GM18499 (cell line): ENCODE results near the gene VPS41.
"Not testable (repeated sequence)": the region's sequence is repeated elsewhere in the genome, so short reads cannot be mapped to it uniquely, and the experiment has no call there.

Experiments used
- ATAC-seq: cut with Tn5 transposase; IDR thresholded peaks from one replicate; pipeline ENCODE4 v1.9.1; 2021; ENCODE audit warnings: moderate number of reproducible peaks; ENCODE audit not compliant: insufficient read depth, unreplicated experiment

Gene VPS41

GRCh38 chr7:38908759-38909335 is at the start of gene VPS41:
TSS of gene VPS41 (minus strand) at chr7:38909191. CDS start at chr7:38909174, 17 bp downstream.
- ATAC-seq = peak; percentile 93

- ATAC-seq = no peak
Observed at GRCh38 chr7:38955892-38956291, 46.9 kb upstream of the VPS41 start.

GRCh38 chr7:38953971-38954370 is 45.0 kb upstream of the VPS41 start:
- no peak for ATAC-seq

GRCh38 chr7:38953227-38953626 is 44.2 kb upstream of the VPS41 start:
- ATAC-seq = no peak

GRCh38 chr7:38951213-38951612 is 42.2 kb upstream of the VPS41 start:
- ATAC-seq = no peak

GRCh38 chr7:38950309-38950708 is 41.3 kb upstream of the VPS41 start:
- no peak for ATAC-seq

- ATAC-seq = not testable (repeated sequence)
Observed at GRCh38 chr7:38947541-38947940, 38.5 kb upstream of the VPS41 start.

- ATAC-seq = no peak
Observed at GRCh38 chr7:38942431-38943051, 33.5 kb upstream of the VPS41 start.

GRCh38 chr7:38940774-38941173 is 31.8 kb upstream of the VPS41 start:
- no peak for ATAC-seq

GRCh38 chr7:38938589-38938988 is 29.6 kb upstream of the VPS41 start:
- no peak for ATAC-seq

GRCh38 chr7:38938001-38938485 is 29.1 kb upstream of the VPS41 start:
- ATAC-seq = no peak

- ATAC-seq = no peak
Observed at GRCh38 chr7:38936641-38937040, 27.6 kb upstream of the VPS41 start.

GRCh38 chr7:38934536-38934935 is 25.5 kb upstream of the VPS41 start:
- ATAC-seq = no peak

GRCh38 chr7:38934051-38934450 is 25.1 kb upstream of the VPS41 start:
- no peak for ATAC-seq

GRCh38 chr7:38932509-38933168 is 23.6 kb upstream of the VPS41 start:
- ATAC-seq = no peak

- no peak for ATAC-seq
Observed at GRCh38 chr7:38929460-38930171, 20.6 kb upstream of the VPS41 start.

- ATAC-seq = no peak
Observed at GRCh38 chr7:38928506-38928905, 19.5 kb upstream of the VPS41 start.

- ATAC-seq = no peak
Observed at GRCh38 chr7:38927751-38928150, 18.8 kb upstream of the VPS41 start.

GRCh38 chr7:38920731-38921130 is 11.7 kb upstream of the VPS41 start:
- ATAC-seq = no peak

- ATAC-seq = no peak
Observed at GRCh38 chr7:38916396-38916795, 7.4 kb upstream of the VPS41 start.

GRCh38 chr7:38909870-38910269 is 879 bp upstream of the VPS41 start:
- no peak for ATAC-seq
